ENCODE data around the gene SNX8.
"Not testable (repeated sequence)": the region's sequence is repeated elsewhere in the genome, so short reads cannot be mapped to it uniquely, and the experiment has no call there.

Gene SNX8

DNA sequence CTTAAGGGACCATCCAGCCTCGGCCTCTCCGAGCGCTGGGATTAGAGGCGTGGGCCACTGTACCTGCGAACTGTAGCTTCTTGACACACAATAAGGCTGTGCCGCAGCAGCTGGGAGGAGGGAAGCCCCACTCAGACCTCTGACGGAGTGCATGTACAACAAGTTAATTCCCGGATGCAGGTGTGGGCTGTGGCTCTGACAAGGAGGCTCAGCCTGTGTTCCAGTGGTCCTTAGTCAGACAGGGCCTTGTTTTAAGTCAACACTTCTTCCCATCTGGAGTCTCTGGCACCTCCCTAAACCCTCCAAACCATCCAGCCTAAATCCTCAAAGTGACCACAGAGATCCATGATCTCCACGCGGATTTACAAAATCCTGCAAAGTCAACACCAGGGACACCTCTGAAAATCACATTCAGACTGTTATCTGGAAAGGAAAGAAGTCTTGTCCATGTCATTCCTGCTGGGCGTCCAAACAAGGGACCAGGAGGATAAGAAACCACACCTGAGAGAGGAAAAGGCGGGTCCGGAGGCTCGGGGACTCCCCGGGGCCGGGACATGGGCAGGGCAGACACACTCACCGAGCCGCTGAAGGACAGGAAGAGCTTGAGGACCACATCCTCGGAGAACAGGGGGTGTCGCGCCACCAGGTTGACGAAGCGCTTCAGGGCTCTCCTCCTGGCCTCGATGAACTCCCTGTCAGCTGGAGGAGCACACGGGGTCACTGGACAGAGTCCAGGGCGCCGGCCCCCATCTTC lies 42.8 kb downstream of the SNX8 start:
- Mint-ChIP-seq H3K27ac (no peak overlapping the region), H3K36me3 (peaks cover 5% of the 10 kb centered on the region), H3K4me3 (no peak overlapping the region), H3K9me3 (no peaks in the 10 kb centered on the region), H3K27me3 (no peaks in the 10 kb centered on the region), H3K4me1 (no peaks in the 10 kb centered on the region)
- CTCF ChIA-PET, result no interaction called here
- no peak for DNase-seq

DNA sequence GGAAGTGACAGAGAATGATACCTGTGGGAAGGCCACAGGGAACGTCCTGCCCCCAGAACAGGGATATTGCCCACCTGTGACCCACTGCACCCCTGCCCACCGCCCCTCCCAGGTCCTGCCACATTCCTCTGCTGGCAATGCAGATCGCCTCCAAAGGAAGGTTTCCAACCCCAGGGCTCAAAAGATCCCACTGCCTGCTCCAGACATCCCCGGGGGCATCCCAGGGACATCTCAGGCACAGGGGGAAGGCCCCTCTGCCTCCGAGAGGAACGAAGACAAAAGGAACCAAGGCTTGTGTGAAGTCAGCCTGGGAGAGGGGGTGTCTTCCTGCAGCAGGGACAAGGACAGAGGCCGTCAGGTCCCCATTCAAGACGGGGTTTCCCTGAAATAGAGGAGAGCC lies 43.7 kb downstream of the SNX8 start:
- peaks cover 5% of the 10 kb centered on the region for H3K36me3 Mint-ChIP-seq
- CTCF ChIA-PET, result no interaction called here
- no peaks in the 10 kb centered on the region for H3K27me3 Mint-ChIP-seq
- no peak overlapping the region for H3K27ac Mint-ChIP-seq
- no peak overlapping the region for H3K4me3 Mint-ChIP-seq
- no peaks in the 10 kb centered on the region for H3K9me3 Mint-ChIP-seq
- DNase-seq, result no peak
- H3K4me1 Mint-ChIP-seq, result no peaks in the 10 kb centered on the region

DNA sequence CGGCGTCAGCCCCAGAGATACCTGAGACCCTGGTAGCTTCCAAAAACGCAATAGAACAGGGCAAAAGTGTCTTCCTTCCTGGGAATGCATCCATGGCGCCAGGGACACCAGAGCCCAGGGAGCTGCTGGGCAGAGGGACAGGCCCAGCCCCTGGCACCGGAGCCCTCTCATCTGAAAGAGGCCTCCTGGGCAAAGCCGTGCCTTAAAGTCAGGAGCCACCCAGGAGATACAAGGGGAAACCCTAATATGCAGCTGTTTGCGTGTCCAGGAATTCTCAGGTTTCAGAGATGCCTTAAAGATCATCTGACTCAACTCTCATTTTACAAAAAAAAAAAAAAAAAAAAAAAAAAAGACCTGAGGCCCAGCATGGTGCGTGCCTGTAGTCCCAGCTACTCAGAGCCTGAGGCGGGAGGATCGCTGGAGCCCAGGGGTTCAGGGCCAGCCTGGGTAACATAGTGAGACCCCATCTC lies 44.2 kb downstream of the SNX8 start:
- DNase-seq, result no peak
- H3K36me3 Mint-ChIP-seq, result peaks cover 5% of the 10 kb centered on the region
- no peaks in the 10 kb centered on the region for H3K9me3 Mint-ChIP-seq
- H3K27ac Mint-ChIP-seq, result no peak overlapping the region
- H3K27me3 Mint-ChIP-seq, result no peaks in the 10 kb centered on the region
- no peaks in the 10 kb centered on the region for H3K4me1 Mint-ChIP-seq
- CTCF ChIA-PET, result no interaction called here
- H3K4me3 Mint-ChIP-seq, result no peak overlapping the region

DNA sequence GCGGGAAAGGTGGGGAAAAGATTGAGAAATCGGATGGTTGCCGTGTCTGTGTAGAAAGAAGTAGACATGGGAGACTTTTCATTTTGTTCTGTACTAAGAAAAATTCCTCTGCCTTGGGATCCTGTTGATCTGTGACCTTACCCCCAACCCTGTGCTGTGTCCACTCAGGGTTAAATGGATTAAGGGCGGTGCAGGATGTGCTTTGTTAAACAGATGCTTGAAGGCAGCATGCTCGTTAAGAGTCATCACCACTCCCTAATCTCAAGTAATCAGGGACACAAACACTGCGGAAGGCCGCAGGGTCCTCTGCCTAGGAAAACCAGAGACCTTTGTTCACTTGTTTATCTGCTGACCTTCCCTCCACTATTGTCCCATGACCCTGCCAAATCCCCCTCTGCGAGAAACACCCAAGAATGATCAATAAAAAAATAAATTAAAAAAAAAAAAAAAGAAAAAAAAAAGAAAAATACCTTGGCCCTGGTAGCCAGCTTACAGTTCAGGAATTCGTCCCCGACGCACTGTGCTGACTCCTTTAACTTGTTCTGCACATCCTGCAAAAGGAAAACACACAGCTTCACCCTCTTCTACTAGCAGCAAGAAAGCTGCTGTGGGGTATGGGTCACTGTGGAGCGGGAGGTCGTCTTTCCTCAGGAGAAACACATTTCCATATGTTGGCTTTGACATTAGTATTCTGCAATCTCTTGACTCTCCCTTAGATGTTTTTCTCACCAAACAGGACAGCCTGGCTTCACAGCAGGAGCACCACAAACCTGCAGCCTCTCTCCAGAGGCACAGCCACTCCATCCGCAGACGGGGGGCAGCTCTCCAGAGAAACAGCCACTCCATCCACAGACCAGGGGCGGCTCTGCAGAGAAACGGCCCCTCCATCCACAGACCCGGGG lies 44.9 kb downstream of the SNX8 start:
- H3K27me3 Mint-ChIP-seq, H3K9me3 Mint-ChIP-seq, H3K27ac Mint-ChIP-seq, H3K4me1 Mint-ChIP-seq, H3K36me3 Mint-ChIP-seq, CTCF ChIA-PET, H3K4me3 Mint-ChIP-seq, DNase-seq: not testable (repeated sequence)

DNA sequence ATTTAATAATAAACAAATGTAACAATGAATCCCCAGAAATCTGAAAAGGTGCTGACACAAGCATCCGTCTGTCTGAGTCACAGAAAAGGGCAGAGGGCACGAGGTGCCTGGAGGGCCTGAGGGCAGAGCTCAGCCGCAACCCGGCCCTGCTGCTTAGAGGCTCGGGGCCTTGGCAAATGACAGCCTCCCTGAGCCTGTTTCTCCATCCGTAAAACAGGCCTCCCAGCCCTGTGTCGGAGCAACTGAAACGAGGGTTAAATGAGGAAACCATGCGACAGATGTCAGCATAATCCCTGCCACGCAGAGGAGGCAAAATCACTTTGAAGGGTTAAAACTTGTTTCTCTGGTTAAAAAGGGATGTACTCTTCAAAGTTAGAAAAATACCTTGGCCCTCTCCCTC lies 47.3 kb downstream of the SNX8 start:
- Mint-ChIP-seq H3K9me3 (no peaks in the 10 kb centered on the region), H3K27me3 (no peaks in the 10 kb centered on the region), H3K27ac (no peak overlapping the region), H3K36me3 (peaks cover 13% of the 10 kb centered on the region), H3K4me3 (no peak overlapping the region), H3K4me1 (peaks cover 2% of the 10 kb centered on the region)
- CTCF ChIA-PET, result no interaction called here
- DNase-seq, result no peak

DNA sequence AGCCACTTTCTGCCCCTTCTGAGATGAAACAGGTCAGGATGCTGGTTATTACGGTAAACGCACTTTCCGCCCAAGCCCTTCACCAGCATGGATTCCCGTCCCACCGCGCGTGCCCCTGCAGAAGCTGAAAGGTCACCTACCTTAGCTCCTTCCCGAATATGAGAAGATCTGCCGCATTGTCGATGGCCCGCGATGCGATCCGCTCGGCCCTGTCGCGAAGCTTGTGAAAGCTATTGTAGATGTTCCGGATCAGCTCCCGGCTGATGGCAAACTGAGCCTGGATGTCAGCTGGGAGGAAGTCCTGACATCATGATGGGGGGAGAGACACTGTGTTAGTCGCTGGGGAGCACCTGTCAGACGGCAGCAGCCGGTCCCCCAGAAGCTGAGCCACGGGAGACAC lies 50.1 kb downstream of the SNX8 start:
- Mint-ChIP-seq H3K36me3 (peaks cover 8% of the 10 kb centered on the region), H3K27me3 (no peaks in the 10 kb centered on the region), H3K4me1 (peaks cover 8% of the 10 kb centered on the region), H3K9me3 (no peaks in the 10 kb centered on the region), H3K27ac (no peak overlapping the region), H3K4me3 (no peak overlapping the region)
- CTCF ChIA-PET, result no interaction called here
- DNase-seq, result no peak

DNA sequence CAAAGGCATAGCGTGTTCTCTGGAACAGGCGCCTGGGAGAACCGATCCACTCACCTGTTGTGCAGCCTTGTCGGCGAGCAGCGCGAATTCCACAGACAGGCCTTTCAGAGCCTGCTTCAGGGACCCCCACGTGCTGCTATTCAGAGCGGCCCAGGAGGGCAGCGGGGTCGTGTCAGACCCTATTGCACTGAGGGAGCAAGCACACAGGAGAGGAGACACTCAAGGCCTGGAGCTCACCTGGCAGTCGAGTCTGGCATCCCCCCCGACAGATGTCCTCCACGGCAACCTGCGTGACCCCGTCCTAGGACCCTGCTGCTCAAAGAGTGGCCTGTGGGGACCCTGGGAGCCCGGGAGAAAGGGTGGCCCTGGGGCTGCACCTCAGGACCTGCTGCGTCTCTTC lies 51.1 kb downstream of the SNX8 start:
- Mint-ChIP-seq H3K27me3 (no peaks in the 10 kb centered on the region), H3K4me3 (no peak overlapping the region), H3K4me1 (peaks cover 8% of the 10 kb centered on the region), H3K36me3 (peaks cover 8% of the 10 kb centered on the region), H3K27ac (no peak overlapping the region), H3K9me3 (no peaks in the 10 kb centered on the region)
- DNase-seq, result no peak
- CTCF ChIA-PET, result no interaction called here

DNA sequence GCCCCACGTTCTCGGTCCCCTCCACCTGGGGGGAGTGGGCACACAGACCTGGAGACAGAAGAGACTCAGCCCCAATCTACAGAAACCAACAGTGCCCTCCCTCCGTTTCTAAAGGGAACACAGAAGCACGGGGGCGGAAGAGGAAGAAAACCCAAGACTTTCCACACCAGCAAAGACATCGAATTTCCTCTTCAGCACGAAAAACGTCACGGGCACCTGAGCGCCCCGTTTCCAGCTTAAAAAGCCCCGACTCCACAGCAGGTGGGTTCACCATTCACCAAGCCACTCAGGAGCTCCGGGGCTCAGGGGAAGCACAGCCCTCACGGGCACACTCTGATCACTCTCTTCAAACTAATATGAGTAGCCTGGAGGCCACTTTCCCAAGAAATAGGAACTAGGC lies 52.6 kb downstream of the SNX8 start:
- peak overlapping the region; percentile 71 for H3K27ac Mint-ChIP-seq
- H3K9me3 Mint-ChIP-seq, result no peaks in the 10 kb centered on the region
- H3K4me3 Mint-ChIP-seq, result no peak overlapping the region
- H3K36me3 Mint-ChIP-seq, result peaks cover 8% of the 10 kb centered on the region
- peak; percentile 28 for DNase-seq
- H3K4me1 Mint-ChIP-seq, result peaks cover 8% of the 10 kb centered on the region
- H3K27me3 Mint-ChIP-seq, result no peaks in the 10 kb centered on the region
- CTCF ChIA-PET, result interaction anchor here (0.9 to 1.3 kb wide), 2 partner anchors 56 to 86 kb away, joined by 4 to 5 read pairs; no protein-coding TSS in a partner anchor

DNA sequence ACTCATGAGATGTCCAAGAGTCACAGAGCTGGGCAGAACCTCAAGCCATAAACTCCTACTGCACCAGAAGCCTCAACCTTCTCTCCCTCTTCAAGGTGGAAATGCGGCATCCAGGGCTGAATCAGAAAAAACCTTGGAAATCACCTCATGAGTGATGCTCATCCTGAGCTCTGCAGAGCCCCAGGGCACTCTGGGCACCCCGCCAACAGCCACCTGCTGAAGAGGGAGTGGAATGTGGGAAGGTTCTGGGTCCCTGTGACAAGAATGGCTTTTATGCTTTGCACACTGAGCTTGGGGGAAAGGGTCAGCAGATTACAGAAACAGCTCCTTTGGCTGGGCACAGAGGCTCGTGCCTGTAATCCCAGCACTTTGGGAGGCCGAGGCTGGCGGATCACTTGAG lies 53.4 kb downstream of the SNX8 start:
- DNase-seq, result no peak
- CTCF ChIA-PET, result interaction anchor here (1.3 kb wide), 1 partner anchor 87 kb away, joined by 5 read pairs; no protein-coding TSS in a partner anchor
- Mint-ChIP-seq H3K27ac (no peak overlapping the region), H3K4me3 (no peak overlapping the region), H3K9me3 (no peaks in the 10 kb centered on the region), H3K4me1 (peaks cover 8% of the 10 kb centered on the region), H3K27me3 (no peaks in the 10 kb centered on the region), H3K36me3 (peaks cover 10% of the 10 kb centered on the region)

DNA sequence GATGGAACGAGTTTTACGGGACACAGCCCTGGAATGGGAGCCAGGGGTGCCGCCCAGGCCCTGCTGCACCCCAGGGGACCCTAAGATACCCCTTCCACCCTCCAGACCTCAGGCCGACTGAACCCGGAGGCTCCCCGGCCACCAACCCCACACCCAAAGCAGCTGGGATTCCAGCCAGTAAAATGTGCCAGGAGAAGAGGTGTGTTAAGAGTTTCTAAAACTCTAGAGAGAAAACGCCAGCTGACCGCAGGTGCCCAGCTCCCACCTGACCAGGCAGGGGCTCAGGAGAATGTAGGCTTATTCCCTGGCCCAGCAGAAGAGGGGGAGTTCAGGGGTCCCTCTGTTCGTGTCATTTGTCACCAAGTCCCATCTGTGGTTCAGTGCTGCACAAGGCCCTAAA lies 54.8 kb downstream of the SNX8 start:
- CTCF ChIA-PET, result interaction anchor here (1.3 kb wide), 1 partner anchor 11 kb away, joined by 8 read pairs; no protein-coding TSS in a partner anchor
- Mint-ChIP-seq H3K27ac (no peak overlapping the region), H3K36me3 (peaks cover 9% of the 10 kb centered on the region), H3K9me3 (no peaks in the 10 kb centered on the region), H3K27me3 (no peaks in the 10 kb centered on the region), H3K4me1 (peaks cover 8% of the 10 kb centered on the region), H3K4me3 (no peak overlapping the region)
- no peak for DNase-seq

DNA sequence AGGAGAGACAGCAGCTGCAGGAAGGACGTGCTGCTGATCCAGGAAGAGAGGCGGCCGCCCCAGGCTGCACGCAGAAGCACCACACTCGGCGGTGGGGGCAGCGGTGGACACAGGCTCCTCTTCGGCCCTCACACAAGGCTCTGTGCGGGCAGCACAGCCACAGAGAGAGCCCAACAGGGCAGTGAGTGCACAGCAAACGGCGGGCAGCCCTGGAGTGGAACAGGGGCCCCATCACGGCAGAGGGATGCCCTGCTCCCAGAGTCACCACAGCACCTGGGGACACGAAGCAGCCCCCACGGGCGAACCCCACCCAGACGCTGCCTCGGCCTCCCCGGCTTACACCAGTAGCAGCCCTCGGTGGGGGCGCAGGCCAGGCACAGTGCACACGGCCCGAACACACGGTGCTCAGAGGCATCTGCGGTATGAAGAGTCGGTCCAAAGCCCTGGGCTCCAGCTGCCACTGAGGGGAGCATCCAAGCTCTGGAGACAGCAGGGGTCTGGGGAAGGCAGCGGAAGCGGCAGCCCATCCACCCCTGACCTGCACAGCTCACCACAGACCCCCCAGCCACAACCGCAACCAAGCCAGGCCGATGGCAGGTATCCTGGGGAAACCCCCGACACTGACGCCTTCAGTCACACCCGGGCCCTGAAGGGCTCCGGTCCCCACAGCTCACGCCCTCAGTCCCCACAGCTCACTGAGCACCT lies 55.4 kb downstream of the SNX8 start:
- Mint-ChIP-seq H3K4me1 (peaks cover 8% of the 10 kb centered on the region), H3K9me3 (no peaks in the 10 kb centered on the region), H3K4me3 (no peak overlapping the region), H3K36me3 (peaks cover 3% of the 10 kb centered on the region), H3K27me3 (no peaks in the 10 kb centered on the region), H3K27ac (no peak overlapping the region)
- DNase-seq, result no peak
- CTCF ChIA-PET, result interaction anchor here (1.3 kb wide), 1 partner anchor 10 kb away, joined by 8 read pairs; no protein-coding TSS in a partner anchor

DNA sequence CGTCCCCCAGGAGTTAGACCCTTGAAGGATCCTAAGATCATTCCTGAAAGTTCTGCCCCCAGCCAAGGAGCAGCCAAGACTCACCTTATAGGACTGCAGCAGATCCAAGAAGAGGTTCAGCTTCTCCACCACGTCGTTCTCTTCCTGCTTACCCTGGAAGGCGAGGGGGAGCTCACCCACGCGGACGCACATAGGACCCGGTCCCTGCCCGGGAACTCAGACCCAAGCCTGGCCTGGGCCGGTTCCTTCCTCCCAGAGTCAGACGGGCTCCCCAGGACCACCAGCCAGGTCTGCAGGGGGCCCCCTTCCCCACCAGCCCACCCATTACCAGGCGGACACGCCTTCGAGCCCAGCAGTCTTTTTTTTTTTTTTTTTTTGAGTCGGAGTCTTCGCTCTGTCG lies 56.6 kb downstream of the SNX8 start:
- CTCF ChIA-PET, result no interaction called here
- Mint-ChIP-seq H3K4me1 (peaks cover 10% of the 10 kb centered on the region), H3K4me3 (no peak overlapping the region), H3K9me3 (no peaks in the 10 kb centered on the region), H3K27me3 (no peaks in the 10 kb centered on the region), H3K36me3 (peaks cover 3% of the 10 kb centered on the region), H3K27ac (no peak overlapping the region)
- no peak for DNase-seq

DNA sequence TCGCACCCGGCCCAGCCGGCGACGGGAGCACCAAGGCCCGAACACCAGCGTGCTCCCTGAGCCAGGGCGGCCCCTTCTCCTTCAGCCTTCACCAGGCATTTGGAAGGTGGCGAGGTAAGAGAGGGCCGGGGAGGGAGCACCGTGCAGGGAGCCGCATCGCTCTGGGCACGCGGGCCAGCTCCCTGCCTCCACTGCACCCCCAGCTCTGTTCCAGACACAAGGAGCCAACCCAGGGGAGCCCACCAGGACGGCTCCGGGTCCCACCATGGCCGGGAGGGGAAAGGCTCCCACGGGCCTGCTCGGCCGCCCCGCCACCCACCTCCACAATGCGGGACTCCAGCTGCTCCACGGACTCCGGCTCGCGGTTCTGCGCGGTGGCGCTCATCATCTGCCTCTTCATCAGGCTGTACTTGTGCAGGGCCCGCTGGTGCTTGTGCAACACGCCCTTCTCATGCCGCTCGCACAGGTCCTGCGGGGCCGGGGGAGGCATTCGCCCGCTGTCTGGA lies 57.1 kb downstream of the SNX8 start:
- DNase-seq, result no peak
- CTCF ChIA-PET, result no interaction called here
- no peaks in the 10 kb centered on the region for H3K27me3 Mint-ChIP-seq
- no peak overlapping the region for H3K4me3 Mint-ChIP-seq
- peaks cover 10% of the 10 kb centered on the region for H3K4me1 Mint-ChIP-seq
- H3K9me3 Mint-ChIP-seq, result no peaks in the 10 kb centered on the region
- H3K36me3 Mint-ChIP-seq, result peaks cover 3% of the 10 kb centered on the region
- no peak overlapping the region for H3K27ac Mint-ChIP-seq

Measured in activated naive CD4-positive, alpha-beta T cell treated with anti-CD3 and anti-CD28 coated beads, Interleukin-2, amount 10 ng/mL, durations not matched to agents 7 days and 5 days (primary cell).